ENCODE measurements around the gene KLHL30.

Gene KLHL30

GRCh38 chr2:238143239-238143951 is 4.9 kb downstream of the KLHL30 start:
- H3K27ac ChIP-seq (ENCODE audit: low read depth, low read length), result no peak overlapping the region
- no peak overlapping the region for H3K4me3 ChIP-seq (ENCODE audit: low read length)
- no peaks in the 10 kb centered on the region for H3K36me3 ChIP-seq (ENCODE audit: control insufficient read depth, insufficient read depth, low read length)
- peaks cover 9% of the 10 kb centered on the region for H3K4me1 ChIP-seq (ENCODE audit: control insufficient read depth, insufficient read depth, low read length)
- no peak overlapping the region for H3K9ac ChIP-seq (ENCODE audit: low read length)
- no peaks in the 10 kb centered on the region for H3K27me3 ChIP-seq (ENCODE audit: control insufficient read depth, insufficient read depth, low read length)

GRCh38 chr2:238144262-238144661 is 5.8 kb downstream of the KLHL30 start:
- Histone ChIP-seq H3K27me3 (ENCODE audit: control insufficient read depth, insufficient read depth, low read length) (no peaks in the 10 kb centered on the region), H3K27ac (ENCODE audit: low read depth, low read length) (no peak overlapping the region), H3K9ac (ENCODE audit: low read length) (no peak overlapping the region), H3K4me1 (ENCODE audit: control insufficient read depth, insufficient read depth, low read length) (peaks cover 3% of the 10 kb centered on the region), H3K4me3 (ENCODE audit: low read length) (no peak overlapping the region), H3K36me3 (ENCODE audit: control insufficient read depth, insufficient read depth, low read length) (no peaks in the 10 kb centered on the region)

- Histone ChIP-seq H3K9ac (ENCODE audit: low read length) (no peak overlapping the region), H3K27me3 (ENCODE audit: control insufficient read depth, insufficient read depth, low read length) (no peaks in the 10 kb centered on the region), H3K4me3 (ENCODE audit: low read length) (no peak overlapping the region), H3K4me1 (ENCODE audit: control insufficient read depth, insufficient read depth, low read length) (peaks cover 3% of the 10 kb centered on the region), H3K27ac (ENCODE audit: low read depth, low read length) (no peak overlapping the region), H3K36me3 (ENCODE audit: control insufficient read depth, insufficient read depth, low read length) (no peaks in the 10 kb centered on the region)
Measured at GRCh38 chr2:238145046-238145445, 6.6 kb downstream of the KLHL30 start.

- H3K27ac ChIP-seq (ENCODE audit: low read depth, low read length), result no peak overlapping the region
- H3K9ac ChIP-seq (ENCODE audit: low read length), result no peak overlapping the region
- peaks cover 3% of the 10 kb centered on the region for H3K4me1 ChIP-seq (ENCODE audit: control insufficient read depth, insufficient read depth, low read length)
- no peak overlapping the region for H3K4me3 ChIP-seq (ENCODE audit: low read length)
- no peaks in the 10 kb centered on the region for H3K36me3 ChIP-seq (ENCODE audit: control insufficient read depth, insufficient read depth, low read length)
- no peaks in the 10 kb centered on the region for H3K27me3 ChIP-seq (ENCODE audit: control insufficient read depth, insufficient read depth, low read length)
Measured at GRCh38 chr2:238145851-238146250, 7.4 kb downstream of the KLHL30 start.

- H3K4me1 ChIP-seq (ENCODE audit: control insufficient read depth, insufficient read depth, low read length), result peaks cover 3% of the 10 kb centered on the region
- no peaks in the 10 kb centered on the region for H3K36me3 ChIP-seq (ENCODE audit: control insufficient read depth, insufficient read depth, low read length)
- no peak overlapping the region for H3K27ac ChIP-seq (ENCODE audit: low read depth, low read length)
- no peak overlapping the region for H3K4me3 ChIP-seq (ENCODE audit: low read length)
- no peaks in the 10 kb centered on the region for H3K27me3 ChIP-seq (ENCODE audit: control insufficient read depth, insufficient read depth, low read length)
- no peak overlapping the region for H3K9ac ChIP-seq (ENCODE audit: low read length)
Measured at GRCh38 chr2:238146884-238147544, 8.5 kb downstream of the KLHL30 start.

- no peaks in the 10 kb centered on the region for H3K27me3 ChIP-seq (ENCODE audit: control insufficient read depth, insufficient read depth, low read length)
Measured at GRCh38 chr2:238148981-238149380, 10.5 kb downstream of the KLHL30 start.

GRCh38 chr2:238149841-238150572 is 11.5 kb downstream of the KLHL30 start:
- H3K4me3 ChIP-seq (ENCODE audit: low read length), result no peak overlapping the region
- H3K4me1 ChIP-seq (ENCODE audit: control insufficient read depth, insufficient read depth, low read length), result no peaks in the 10 kb centered on the region
- no peak overlapping the region for H3K27ac ChIP-seq (ENCODE audit: low read depth, low read length)
- H3K9ac ChIP-seq (ENCODE audit: low read length), result no peak overlapping the region
- no peaks in the 10 kb centered on the region for H3K36me3 ChIP-seq (ENCODE audit: control insufficient read depth, insufficient read depth, low read length)
- H3K27me3 ChIP-seq (ENCODE audit: control insufficient read depth, insufficient read depth, low read length), result no peaks in the 10 kb centered on the region

More at GRCh38 chr2:238148981-238149380, 10.5 kb downstream of the KLHL30 start:
- no peak overlapping the region for H3K27ac ChIP-seq (ENCODE audit: low read depth, low read length)
- H3K9ac ChIP-seq (ENCODE audit: low read length), result no peak overlapping the region
- no peak overlapping the region for H3K4me3 ChIP-seq (ENCODE audit: low read length)
- no peaks in the 10 kb centered on the region for H3K4me1 ChIP-seq (ENCODE audit: control insufficient read depth, insufficient read depth, low read length)
- H3K36me3 ChIP-seq (ENCODE audit: control insufficient read depth, insufficient read depth, low read length), result no peaks in the 10 kb centered on the region

GRCh38 chr2:238150686-238151085 is 12.2 kb downstream of the KLHL30 start:
- Histone ChIP-seq H3K9ac (ENCODE audit: low read length) (no peak overlapping the region), H3K4me3 (ENCODE audit: low read length) (no peak overlapping the region), H3K36me3 (ENCODE audit: control insufficient read depth, insufficient read depth, low read length) (no peaks in the 10 kb centered on the region), H3K27me3 (ENCODE audit: control insufficient read depth, insufficient read depth, low read length) (no peaks in the 10 kb centered on the region), H3K27ac (ENCODE audit: low read depth, low read length) (no peak overlapping the region), H3K4me1 (ENCODE audit: control insufficient read depth, insufficient read depth, low read length) (no peaks in the 10 kb centered on the region)

GRCh38 chr2:238151205-238151604 is 12.7 kb downstream of the KLHL30 start:
- Histone ChIP-seq H3K27ac (ENCODE audit: low read depth, low read length) (no peak overlapping the region), H3K27me3 (ENCODE audit: control insufficient read depth, insufficient read depth, low read length) (no peaks in the 10 kb centered on the region), H3K36me3 (ENCODE audit: control insufficient read depth, insufficient read depth, low read length) (no peaks in the 10 kb centered on the region), H3K9ac (ENCODE audit: low read length) (no peak overlapping the region), H3K4me3 (ENCODE audit: low read length) (no peak overlapping the region), H3K4me1 (ENCODE audit: control insufficient read depth, insufficient read depth, low read length) (no peaks in the 10 kb centered on the region)

GRCh38 chr2:238151628-238152235 is 13.3 kb downstream of the KLHL30 start:
- H3K9ac ChIP-seq (ENCODE audit: low read length), result no peak overlapping the region
- H3K27ac ChIP-seq (ENCODE audit: low read depth, low read length), result no peak overlapping the region
- no peak overlapping the region for H3K4me3 ChIP-seq (ENCODE audit: low read length)
- H3K36me3 ChIP-seq (ENCODE audit: control insufficient read depth, insufficient read depth, low read length), result no peaks in the 10 kb centered on the region
- no peaks in the 10 kb centered on the region for H3K27me3 ChIP-seq (ENCODE audit: control insufficient read depth, insufficient read depth, low read length)
- no peaks in the 10 kb centered on the region for H3K4me1 ChIP-seq (ENCODE audit: control insufficient read depth, insufficient read depth, low read length)

- Histone ChIP-seq H3K9ac (ENCODE audit: low read length) (no peak overlapping the region), H3K27ac (ENCODE audit: low read depth, low read length) (no peak overlapping the region)
Measured at GRCh38 chr2:238152771-238153688, 14.6 kb downstream of the KLHL30 start.

More at GRCh38 chr2:238152771-238153688, 14.6 kb downstream of the KLHL30 start:
- H3K4me3 ChIP-seq (ENCODE audit: low read length), result no peak overlapping the region
- H3K27me3 ChIP-seq (ENCODE audit: control insufficient read depth, insufficient read depth, low read length), result peaks cover 3% of the 10 kb centered on the region
- H3K4me1 ChIP-seq (ENCODE audit: control insufficient read depth, insufficient read depth, low read length), result no peaks in the 10 kb centered on the region
- H3K36me3 ChIP-seq (ENCODE audit: control insufficient read depth, insufficient read depth, low read length), result no peaks in the 10 kb centered on the region
